AG04449 (cell line): ENCODE data around the gene IPMK.

Experiments
- CTCF ChIA-PET: fragments of 350-600 bp; formaldehyde crosslinking; extraction: SDS; loops from one replicate; lab custom pipeline; 2021; ENCODE audit warnings: antibody characterized with exemption; lab: Yijun Ruan, JAX
- POLR2A ChIA-PET: fragments of 400-600, 350-600 bp; formaldehyde crosslinking; extraction: SDS; loops from one replicate; lab custom pipeline; 2020; ENCODE audit warnings: antibody characterized with exemption, inconsistent platforms; lab: Yijun Ruan, JAX
- DNase-seq: peaks from one replicate; pipeline ENCODE4 v3.0.0-alpha.2; 2010; ENCODE audit warnings: low read depth, low spot score
- H3K4me3 ChIP-seq: 2 replicates; pipeline ENCODE4 v1.5.1; 2011; ENCODE audit warnings: low read depth, mild to moderate bottlenecking, control low read depth, low read length
- CTCF ChIP-seq: IDR thresholded peaks from one replicate; pipeline ENCODE4 v1.5.1; 2011; ENCODE audit warnings: mild to moderate bottlenecking, moderate library complexity, low read length, control low read depth, inconsistent platforms; ENCODE audit not compliant: insufficient read depth; ENCODE audit errors: missing control alignments

IPMK gene

GRCh38 chr10:58175990-58176900 is 91.4 kb downstream of the IPMK start:
- ChIA-PET CTCF (interaction anchor here (1.4 to 7.6 kb wide), 12 partner anchors 14 to 221 kb away, joined by 4 to 328 read pairs (median 10); partner anchors contain the start of gene TFAM), POLR2A (no interaction called here)

GRCh38 chr10:58174831-58175230 is 92.9 kb downstream of the IPMK start:
- CTCF ChIA-PET = interaction anchor here (0.8 to 7.6 kb wide), 3 partner anchors 118 to 219 kb away, joined by 5 to 328 read pairs (median 54); no protein-coding TSS in a partner anchor
- TF ChIP-seq CTCF = no peak
- POLR2A ChIA-PET = no interaction called here
- DNase-seq = no peak
- H3K4me3 ChIP-seq = no peak overlapping the region

More at GRCh38 chr10:58175990-58176900, 91.4 kb downstream of the IPMK start:
- DNase-seq = no peak
- no peak overlapping the region for H3K4me3 ChIP-seq
- TF ChIP-seq CTCF = no peak

- no peak overlapping the region for H3K4me3 ChIP-seq
- ChIA-PET CTCF (interaction anchor here (1.1 to 5.8 kb wide), 5 partner anchors 99 to 126 kb away, joined by 3 to 35 read pairs (median 9); no protein-coding TSS in a partner anchor), POLR2A (interaction anchor here (0.5 kb wide), 1 partner anchor 219 kb away, joined by 3 read pairs; no protein-coding TSS in a partner anchor)
- no peak for DNase-seq
- TF ChIP-seq CTCF = no peak
Measured at GRCh38 chr10:58173391-58173790, 94.3 kb downstream of the IPMK start.

- no peak overlapping the region for H3K4me3 ChIP-seq
- CTCF ChIA-PET = interaction anchor here (1.1 to 5.8 kb wide), 2 partner anchors 120 to 123 kb away, joined by 3 to 35 read pairs; no protein-coding TSS in a partner anchor
- POLR2A ChIA-PET = no interaction called here
- TF ChIP-seq CTCF = no peak
- DNase-seq = no peak
Measured at GRCh38 chr10:58171146-58171545, 96.5 kb downstream of the IPMK start.

GRCh38 chr10:58164517-58164916 is 103.2 kb downstream of the IPMK start:
- TF ChIP-seq CTCF = no peak
- no peak for DNase-seq
- POLR2A ChIA-PET = no interaction called here
- no peak overlapping the region for H3K4me3 ChIP-seq
- CTCF ChIA-PET = interaction anchor here (0.5 to 1.3 kb wide), 2 partner anchors 12 to 125 kb away, joined by 3 to 8 read pairs; no protein-coding TSS in a partner anchor

- CTCF ChIA-PET = interaction anchor here (1.0 kb wide), 1 partner anchor 19 kb away, joined by 4 read pairs; no protein-coding TSS in a partner anchor
Measured at GRCh38 chr10:58158806-58159205, 108.9 kb downstream of the IPMK start.

More at GRCh38 chr10:58158806-58159205, 108.9 kb downstream of the IPMK start:
- no peak for DNase-seq
- POLR2A ChIA-PET = no interaction called here
- TF ChIP-seq CTCF = no peak
- H3K4me3 ChIP-seq = no peak overlapping the region
